Fibroblast of skin of right quadriceps (primary cell): Measurements from ENCODE around the gene CUX1.
"Not testable (repeated sequence)": the region's sequence is repeated elsewhere in the genome, so short reads cannot be mapped to it uniquely, and the experiment has no call there.

ENCODE experiments used
- DNase-seq: peaks from one replicate; pipeline ENCODE4 v3.0.0-alpha.2; 2013

The CUX1 gene

GRCh38 chr7:101988060-101988459 is 170.6 kb downstream of the CUX1 start:
- not testable (repeated sequence) for DNase-seq

- no peak for DNase-seq
Observed at GRCh38 chr7:101988513-101988912, 171.1 kb downstream of the CUX1 start.

- no peak for DNase-seq
Observed at GRCh38 chr7:101989101-101989500, 171.7 kb downstream of the CUX1 start.

DNA sequence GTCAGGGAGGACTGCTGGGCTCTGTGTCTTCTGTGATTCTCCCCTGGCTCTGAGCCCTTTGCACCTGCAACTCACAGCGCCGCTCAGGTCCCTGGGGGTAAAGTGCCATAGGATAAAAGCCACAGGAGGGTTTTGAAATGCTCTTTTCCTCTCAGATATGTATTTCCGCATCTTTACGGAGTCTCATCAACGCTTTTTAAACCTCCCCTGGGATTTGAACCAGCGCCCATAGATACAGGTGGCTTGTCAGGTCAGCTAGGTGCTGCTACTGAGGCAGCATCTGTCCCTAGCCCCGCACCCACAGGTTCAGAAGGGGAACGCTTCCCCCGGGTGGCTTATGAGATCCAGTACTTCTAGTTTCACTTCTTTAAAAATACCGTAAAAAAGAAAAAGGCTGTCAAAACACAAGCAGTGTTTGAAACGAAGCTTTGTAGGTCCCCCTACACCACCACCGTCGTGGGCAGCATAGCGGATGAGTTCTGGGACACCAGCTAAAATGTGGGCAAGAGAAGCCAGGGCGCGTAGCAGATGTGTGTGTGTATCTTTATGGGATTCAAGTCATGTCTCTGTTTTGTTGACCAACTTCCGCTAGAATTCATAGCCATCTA is 173.5 kb downstream of the CUX1 start:
- DNase-seq: no peak

- no peak for DNase-seq
Observed at GRCh38 chr7:101991860-101992259, 174.4 kb downstream of the CUX1 start.

DNA sequence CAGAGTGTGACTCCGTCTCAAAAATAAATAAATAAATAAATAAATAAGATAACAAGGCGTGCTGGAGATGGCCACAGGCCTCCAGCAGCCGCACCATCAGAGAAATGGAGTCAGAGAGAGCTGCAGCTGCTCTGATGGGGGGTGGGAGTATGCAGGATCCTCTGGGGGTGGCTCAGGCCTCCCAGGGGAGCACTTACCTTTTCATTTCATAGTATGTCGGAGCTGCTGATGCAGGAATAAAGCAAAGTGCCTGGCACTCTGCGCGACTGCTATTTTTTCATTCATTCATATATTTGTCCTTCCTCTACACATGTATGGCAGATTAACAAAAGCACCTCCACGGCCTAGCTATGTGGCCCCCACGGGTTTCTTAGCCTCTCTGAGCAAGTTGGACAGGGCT is 175.9 kb downstream of the CUX1 start:
- no peak for DNase-seq

DNA sequence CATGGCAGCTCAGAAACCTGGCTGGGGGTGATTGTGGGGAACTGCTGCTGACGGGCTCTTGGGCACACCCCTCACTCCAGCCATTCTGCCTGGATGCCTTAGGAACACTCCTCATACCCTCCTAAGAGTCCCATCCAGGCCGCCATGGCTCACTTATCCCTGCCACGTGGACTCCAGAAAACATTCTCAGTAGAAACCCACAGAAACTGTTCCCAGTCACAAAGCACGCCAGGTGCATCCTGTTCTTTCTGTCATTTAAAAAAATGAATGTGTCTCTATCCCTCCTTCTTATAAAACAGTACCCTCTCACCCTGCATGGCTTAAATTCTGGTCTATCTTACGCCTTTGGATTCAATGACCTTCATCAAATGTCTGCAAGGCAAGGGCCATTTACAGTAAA is 177.7 kb downstream of the CUX1 start:
- DNase-seq: no peak

DNA sequence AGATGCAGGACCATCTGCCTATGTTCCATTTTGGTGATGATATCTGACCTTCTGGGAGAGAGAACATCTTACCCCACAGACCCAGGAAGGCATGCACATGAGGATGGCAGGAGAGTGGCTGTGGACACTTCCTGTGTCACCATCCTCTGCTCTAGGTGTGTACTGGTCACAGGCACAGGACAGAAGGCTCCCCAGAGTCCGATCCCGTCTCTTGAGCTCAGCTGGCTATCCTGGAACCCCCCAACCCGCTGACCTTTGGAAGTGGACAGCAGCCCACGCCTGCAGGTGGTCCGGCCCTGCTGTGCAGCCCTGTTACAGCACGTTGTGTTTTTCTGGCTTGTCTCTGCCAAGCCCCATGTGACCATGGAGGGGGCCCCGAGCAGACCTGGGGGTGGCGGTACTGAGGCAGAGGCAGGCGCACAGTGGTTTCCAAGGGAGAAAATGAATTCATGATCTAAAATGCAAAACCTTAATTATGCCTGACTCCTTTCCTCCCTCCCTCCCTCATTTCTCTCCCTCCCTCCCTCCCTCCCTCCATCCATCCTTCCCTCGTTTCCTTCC is 178.8 kb downstream of the CUX1 start:
- DNase-seq: no peak

DNA sequence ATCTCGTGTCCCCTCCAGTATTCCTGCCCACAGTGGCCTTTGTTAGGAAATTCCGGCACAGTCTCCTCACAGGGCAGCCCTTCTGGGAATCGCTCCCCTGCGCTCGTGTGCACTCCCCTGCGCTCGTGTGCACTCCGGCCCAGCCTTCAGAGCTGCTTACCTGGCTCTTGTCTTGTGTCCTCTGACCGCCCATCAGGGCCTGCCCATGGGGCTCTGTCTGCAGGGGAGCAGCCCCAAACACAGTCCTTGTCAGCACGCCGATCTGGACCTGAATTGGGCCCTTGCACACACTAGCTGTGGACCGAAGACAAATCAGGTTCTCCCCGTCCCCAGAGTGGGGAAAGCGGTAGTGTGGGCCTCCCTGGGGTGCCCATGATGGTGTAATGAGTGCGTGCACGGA is 179.4 kb downstream of the CUX1 start:
- DNase-seq: no peak

DNA sequence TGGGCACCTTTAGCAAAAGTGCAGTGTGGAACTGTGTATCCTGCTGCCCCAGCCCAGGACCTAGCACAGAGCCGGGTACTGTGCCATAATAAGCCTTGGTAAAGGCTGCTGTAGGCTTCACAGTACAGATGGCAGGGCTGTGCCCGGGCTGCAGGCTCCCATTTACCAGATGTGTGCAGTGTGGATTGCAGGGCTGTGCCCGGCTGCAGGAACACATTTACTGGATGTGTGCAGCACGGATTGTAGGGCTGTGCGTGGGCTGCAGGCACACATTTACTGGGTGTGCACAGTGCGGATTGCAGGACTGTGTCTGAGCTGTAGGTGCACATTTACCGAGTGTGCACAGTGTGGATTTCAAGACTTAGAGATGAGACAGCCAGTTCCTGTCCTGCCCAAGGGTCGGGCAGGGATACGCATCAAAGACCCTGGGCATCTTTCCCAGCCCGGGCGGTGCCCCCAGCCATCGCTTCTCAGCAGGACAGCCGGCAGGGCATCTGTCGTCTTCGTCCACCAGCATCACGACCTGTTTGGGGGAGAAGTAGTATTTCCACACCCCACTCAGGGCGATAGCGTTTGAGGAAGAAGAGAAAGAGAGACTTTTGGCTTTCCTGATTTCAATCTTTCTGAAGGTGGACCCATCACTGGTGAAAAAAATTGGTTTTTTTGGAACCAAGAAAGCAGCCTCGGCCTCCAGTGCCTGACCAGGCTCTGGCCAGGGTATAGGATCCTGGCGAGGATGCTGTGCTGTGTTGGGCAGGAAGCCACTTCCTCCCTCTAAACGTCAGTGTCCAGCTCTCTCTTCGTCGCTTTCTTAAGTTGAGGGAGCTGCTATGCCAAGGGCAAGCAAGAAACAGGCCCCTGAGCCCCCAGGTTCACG is 180.8 kb downstream of the CUX1 start:
- DNase-seq: no peak

- no peak for DNase-seq
Observed at GRCh38 chr7:101998906-101999240, 181.4 kb downstream of the CUX1 start.

DNA sequence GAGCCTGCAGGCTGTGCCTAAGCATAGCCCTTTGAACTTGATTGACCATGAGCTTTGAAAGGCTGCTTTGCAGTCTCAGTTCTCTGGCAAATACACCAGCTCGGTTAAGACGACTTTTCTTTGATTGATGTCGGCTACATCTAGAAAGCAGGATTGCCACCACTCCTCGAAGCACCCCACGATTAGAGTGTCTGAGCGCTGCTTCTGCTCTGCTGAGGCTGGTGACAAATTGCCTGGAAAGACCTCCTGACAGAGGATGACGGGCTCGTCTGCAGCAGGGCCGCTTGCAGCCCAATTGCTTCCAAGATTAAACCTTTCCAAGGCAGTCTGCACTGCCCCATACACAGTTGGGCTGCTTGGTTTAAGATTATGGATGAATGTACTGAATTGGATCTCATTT is 182.0 kb downstream of the CUX1 start:
- DNase-seq: no peak

DNA sequence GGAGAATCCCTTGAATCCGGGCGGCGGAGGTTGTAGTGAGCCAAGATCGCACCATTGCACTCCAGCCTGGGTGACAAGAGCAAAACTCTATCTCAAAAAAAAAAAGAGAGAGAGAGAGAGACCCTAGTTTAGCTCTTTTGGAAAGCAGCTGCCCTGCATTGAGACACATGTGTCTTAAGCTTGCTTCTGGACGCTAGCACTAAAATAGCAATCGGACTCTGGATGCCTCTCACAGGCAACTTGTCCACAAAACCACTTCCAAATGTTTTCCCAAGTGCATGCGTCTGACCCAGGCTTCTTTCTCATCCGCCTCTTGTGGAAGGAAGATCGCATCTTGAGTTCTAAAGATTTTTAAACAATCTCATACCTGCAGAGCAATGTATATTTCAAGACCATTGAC is 182.7 kb downstream of the CUX1 start:
- no peak for DNase-seq

DNA sequence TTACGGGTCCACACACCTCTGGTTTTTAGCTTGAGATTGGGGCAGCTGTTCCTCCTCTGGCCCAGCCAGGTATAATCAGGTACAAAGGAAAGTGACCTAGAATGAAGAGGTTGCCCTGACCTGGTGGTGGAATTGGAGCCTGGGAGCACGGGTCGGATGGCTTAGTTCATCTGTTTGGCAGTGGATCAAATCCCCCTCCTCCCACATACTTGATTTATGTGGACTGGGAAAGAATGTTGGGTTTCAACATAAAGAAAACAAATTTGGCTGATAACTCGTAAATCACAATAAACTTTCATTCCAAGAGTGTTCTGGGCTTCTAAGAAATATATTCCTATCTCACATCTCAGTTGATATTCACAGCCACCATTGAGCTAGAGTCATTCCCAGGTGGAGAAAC is 186.8 kb downstream of the CUX1 start:
- peak; percentile 64 for DNase-seq

DNA sequence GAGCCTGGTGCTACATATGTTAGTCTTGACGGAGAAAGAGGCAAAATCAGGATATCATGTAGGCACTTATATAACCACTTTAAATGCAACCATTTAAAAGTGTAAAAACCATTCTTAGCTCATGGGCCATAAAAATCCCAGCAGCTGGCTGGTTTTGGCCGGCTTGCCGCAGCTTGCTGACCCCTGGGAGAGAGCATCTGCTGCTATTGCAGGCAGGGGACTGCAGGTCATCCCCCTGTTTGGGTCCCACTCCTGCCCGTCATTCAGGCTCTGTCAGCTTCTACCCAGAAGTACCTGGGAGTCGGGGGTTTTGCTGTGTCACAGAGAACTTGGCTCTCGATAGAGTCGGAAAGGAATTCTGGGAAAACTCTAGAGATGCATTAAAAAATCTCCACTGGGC is 187.4 kb downstream of the CUX1 start:
- DNase-seq: no peak

DNA sequence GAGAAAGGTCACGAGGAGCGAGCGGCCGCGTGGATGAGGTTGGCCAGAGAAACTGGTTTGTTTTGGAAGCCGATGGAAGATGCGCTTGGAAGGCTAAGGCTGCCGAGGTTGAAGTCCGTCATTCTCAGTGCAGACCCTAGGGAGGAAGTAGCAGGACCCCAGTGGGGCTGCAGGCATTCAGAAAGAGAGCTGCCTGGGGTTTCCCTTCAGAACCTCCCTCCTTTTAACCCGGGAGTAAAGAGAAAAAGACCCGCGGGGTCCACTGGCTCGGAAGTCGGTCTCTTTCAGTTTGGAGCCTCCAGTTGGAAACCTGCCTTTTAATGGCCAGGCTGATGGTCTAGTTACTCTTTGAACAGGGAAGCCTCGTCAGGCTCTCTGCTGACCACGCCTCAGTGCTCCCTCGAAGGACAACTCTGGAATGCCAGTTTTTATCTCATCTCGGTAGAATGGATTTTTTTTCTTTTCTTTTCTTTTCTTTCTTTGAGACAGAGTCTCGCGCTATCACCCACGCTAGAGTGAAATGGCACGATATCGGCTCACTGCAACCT is 188.6 kb downstream of the CUX1 start:
- DNase-seq: no peak

GRCh38 chr7:102006695-102007094 is 189.3 kb downstream of the CUX1 start:
- no peak for DNase-seq

GRCh38 chr7:102008535-102009262 is 191.3 kb downstream of the CUX1 start:
- DNase-seq: no peak

- DNase-seq: peak; percentile 31
Observed at GRCh38 chr7:102009628-102010027, 192.2 kb downstream of the CUX1 start.

DNA sequence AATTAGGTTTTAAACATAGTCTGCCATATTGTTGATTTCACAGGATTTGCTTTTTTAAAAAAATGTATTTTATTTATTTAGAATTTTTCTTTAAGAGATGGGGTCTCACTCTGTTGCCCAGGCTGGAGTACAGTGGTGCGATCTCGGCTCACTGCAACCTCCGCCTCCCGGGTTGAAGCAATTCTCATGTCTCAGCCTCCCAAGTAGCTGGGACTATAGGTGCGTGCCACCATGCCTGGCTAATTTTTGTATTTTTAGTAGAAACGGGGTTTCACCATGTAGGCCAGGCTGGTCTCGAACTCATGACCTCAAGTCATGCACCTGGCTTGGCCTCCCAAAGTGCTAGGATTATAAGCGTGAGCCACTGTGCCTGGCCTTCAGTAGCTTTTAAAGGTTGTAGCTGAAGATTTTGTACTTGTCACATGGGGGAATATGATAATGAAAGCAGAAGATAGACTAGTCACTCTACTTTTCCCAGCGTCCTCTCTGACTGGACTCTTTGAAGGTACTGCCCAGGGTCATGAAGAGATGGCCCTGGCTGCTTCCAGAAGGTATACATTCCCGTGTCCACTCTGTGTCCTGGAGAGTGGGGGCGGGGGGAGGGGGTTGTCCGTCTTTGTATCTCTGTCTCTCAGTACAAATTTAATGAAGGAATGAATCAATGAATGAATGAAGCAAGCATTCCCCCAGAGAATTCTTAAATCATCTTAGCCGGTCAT is 194.8 kb downstream of the CUX1 start:
- DNase-seq: not testable (repeated sequence)

GRCh38 chr7:102012941-102013461 is 195.6 kb downstream of the CUX1 start:
- peak; percentile 62 for DNase-seq

DNA sequence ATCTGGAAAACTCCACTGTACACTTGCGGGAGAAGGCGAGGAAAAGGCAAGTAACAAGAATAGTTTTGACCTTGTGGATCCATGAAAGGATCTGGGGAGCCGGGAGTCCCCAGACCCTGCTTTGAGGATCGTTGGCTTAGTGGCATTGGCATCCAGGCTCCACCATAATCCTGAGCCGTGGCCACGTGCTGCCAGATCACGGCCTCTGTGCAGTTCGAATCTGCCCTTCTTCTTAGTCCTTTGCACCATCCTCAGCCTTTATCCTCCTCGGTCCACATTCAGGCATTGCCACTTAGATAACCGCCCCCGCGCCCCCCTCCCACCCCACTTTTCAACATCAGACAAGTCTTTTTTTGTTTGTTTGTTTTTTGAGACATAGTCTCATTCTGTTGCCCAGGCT is 201.4 kb downstream of the CUX1 start:
- DNase-seq: no peak
